ENCODE results near the gene BDH1. TPM values are rescaled to one million over a fixed set of nuclear protein-coding genes. Genes with fewer than 3 reads are reported as not detected.

BDH1 gene
- total and polyA plus RNA-seq, 2 of the 13 experiments (the other 11 are each of a cell fraction or from before 2014, with no cell fraction given) = 21.2 to 71.9 TPM

GRCh38 chr3:197586181-197586580, 30.4 kb upstream of the BDH1 start (continued):
- no peak for TF ChIP-seq ZNF275 (CRISPR knock-in tag; IDR thresholded peaks at IDR 0.05; ENCODE audit: borderline replicate concordance)

- ATAC-seq = no peak
- Histone ChIP-seq H3K4me3 (replicated peaks in 1 of 3; ENCODE audit: insufficient read depth in 1 of 3, low read depth in 2 of 3, low read length in 3 of 3) (no peak overlapping the region), H3K79me2 (ENCODE audit: insufficient read depth, low read length) (no peaks in the 10 kb centered on the region), H3K9me3 (ENCODE audit: low read length) (no peaks in the 10 kb centered on the region), H3K4me1 (ENCODE audit: insufficient read depth, low read length) (peaks cover 44% of the 10 kb centered on the region), H3K4me2 (ENCODE audit: low read depth, low read length) (no peak overlapping the region), H4K20me1 (ENCODE audit: insufficient read depth, low read length) (no peaks in the 10 kb centered on the region), H3K27ac (ENCODE audit: extremely low read length, insufficient read depth, low read length) (no peak overlapping the region), H2AFZ (ENCODE audit: low read length) (no peak overlapping the region), H3K36me3 (replicated peaks in 1 of 2; ENCODE audit: control insufficient read depth in 1 of 2, insufficient read depth in 2 of 2, low read length in 2 of 2) (no peaks in the 10 kb centered on the region), H3K27me3 (ENCODE audit: control insufficient read depth in 1 of 2, insufficient read depth in 2 of 2, low read length in 2 of 2) (no peaks in the 10 kb centered on the region), H3K9ac (ENCODE audit: insufficient read depth, low read depth, low read length) (no peak overlapping the region)
- DNase-seq (ENCODE audit: low spot score) = no peak
- in situ Hi-C loops (cut with HindIII; ENCODE audit: extremely low pct_ligation_motif_present, low pct_unique_long_range_greater_than_20kb) = no loop called here
- WGBS (ENCODE audit: low lambda C conversion rate) = 100% methylated on average over 5 of the region's 5 CpGs
- CTCF ChIA-PET (ENCODE audit: low intra/inter-chr PET ratio, low total read pairs) = no interaction called here
- POLR2A ChIA-PET = no interaction called here
- intact Hi-C loops (cut with micrococcal nuclease; ENCODE audit: unreplicated experiment) = no loop called here
- FAIRE-seq = no peak
- BruUV-seq (replicated peaks) = no TSS peak
- TF ChIP-seq FOXK1 (CRISPR knock-in tag; IDR thresholded peaks at IDR 0.05; ENCODE audit: borderline replicate concordance, low read depth) (no peak), ARID4A (CRISPR knock-in tag; IDR thresholded peaks at IDR 0.05; ENCODE audit: borderline replicate concordance) (no peak), ZFYVE20 (CRISPR knock-in tag; IDR thresholded peaks at IDR 0.05; ENCODE audit: borderline replicate concordance, low read depth) (no peak), ZNF138 (CRISPR knock-in tag; IDR thresholded peaks at IDR 0.05; ENCODE audit: low read depth) (no peak), CENPBD1 (CRISPR knock-in tag; IDR thresholded peaks at IDR 0.05; ENCODE audit: borderline replicate concordance, low read depth) (no peak), GMEB1 (CRISPR knock-in tag; IDR thresholded peaks at IDR 0.05; ENCODE audit: borderline replicate concordance) (no peak), TARDBP (CRISPR knock-in tag; IDR thresholded peaks at IDR 0.05) (no peak), STAT6 (CRISPR knock-in tag; IDR thresholded peaks at IDR 0.05; ENCODE audit: borderline replicate concordance) (no peak)
These were observed 29.0 kb upstream of the BDH1 start for GRCh38 chr3:197584733-197585132.
